Measurements from ENCODE around the gene TMEM51. TPM values are rescaled to one million over a fixed set of nuclear protein-coding genes. Genes with fewer than 3 reads are reported as not detected.

The TMEM51 gene
- total RNA-seq, 1 donor from 2014 or later, result 4.7 TPM

- no peaks in the 10 kb centered on the region for H3K36me3 ChIP-seq (ENCODE audit: control insufficient read depth in 3 of 3, insufficient read depth in 3 of 3, low read length in 3 of 3)
- no peak overlapping the region for H3K9ac ChIP-seq (ENCODE audit: low read depth in 1 of 3, low read length in 3 of 3)
- H3K4me1 ChIP-seq (ENCODE audit: control insufficient read depth in 3 of 3, insufficient read depth in 3 of 3, low read length in 3 of 3), result peaks cover 12 to 20% (median 17%) of the 10 kb centered on the region in 3 donors
- H3K4me3 ChIP-seq (ENCODE audit: low read length in 3 of 3), result no peak overlapping the region
- no peak overlapping the region for H3K27ac ChIP-seq (ENCODE audit: low read depth, low read length)
- no peaks in the 10 kb centered on the region for H3K9me3 ChIP-seq (ENCODE audit: control insufficient read depth in 3 of 3, low read length in 3 of 3)
- peaks cover 0 to 13% (median 6%) of the 10 kb centered on the region in 3 donors for H3K27me3 ChIP-seq (ENCODE audit: control insufficient read depth in 3 of 3, insufficient read depth in 3 of 3, low read length in 3 of 3)
Measured at GRCh38 chr1:15157524-15158399, 4.2 kb downstream of the TMEM51 start.

GRCh38 chr1:15158506-15159165 lies 5.1 kb downstream of the TMEM51 start:
- Histone ChIP-seq H3K4me1 (ENCODE audit: control insufficient read depth in 3 of 3, insufficient read depth in 3 of 3, low read length in 3 of 3) (peaks cover 5 to 13% (median 11%) of the 10 kb centered on the region in 3 donors), H3K27me3 (ENCODE audit: control insufficient read depth in 3 of 3, insufficient read depth in 3 of 3, low read length in 3 of 3) (peaks cover 0 to 9% (median 8%) of the 10 kb centered on the region in 3 donors), H3K4me3 (ENCODE audit: low read length in 3 of 3) (no peak overlapping the region), H3K9ac (ENCODE audit: low read depth in 1 of 3, low read length in 3 of 3) (no peak overlapping the region), H3K9me3 (ENCODE audit: control insufficient read depth in 3 of 3, low read length in 3 of 3) (no peaks in the 10 kb centered on the region), H3K27ac (ENCODE audit: low read depth, low read length) (no peak overlapping the region), H3K36me3 (ENCODE audit: control insufficient read depth in 3 of 3, insufficient read depth in 3 of 3, low read length in 3 of 3) (no peaks in the 10 kb centered on the region)

GRCh38 chr1:15159166-15159555 lies 5.6 kb downstream of the TMEM51 start:
- Histone ChIP-seq H3K4me1 (ENCODE audit: control insufficient read depth in 3 of 3, insufficient read depth in 3 of 3, low read length in 3 of 3) (peaks cover 4 to 12% (median 11%) of the 10 kb centered on the region in 3 donors), H3K9me3 (ENCODE audit: control insufficient read depth in 3 of 3, low read length in 3 of 3) (no peaks in the 10 kb centered on the region), H3K36me3 (ENCODE audit: control insufficient read depth in 3 of 3, insufficient read depth in 3 of 3, low read length in 3 of 3) (no peaks in the 10 kb centered on the region), H3K27ac (ENCODE audit: low read depth, low read length) (no peak overlapping the region), H3K27me3 (ENCODE audit: control insufficient read depth in 3 of 3, insufficient read depth in 3 of 3, low read length in 3 of 3) (peaks cover 0 to 4% (median 4%) of the 10 kb centered on the region in 3 donors), H3K4me3 (ENCODE audit: low read length in 3 of 3) (no peak overlapping the region), H3K9ac (ENCODE audit: low read depth in 1 of 3, low read length in 3 of 3) (no peak overlapping the region)

GRCh38 chr1:15160626-15161025 lies 7.1 kb downstream of the TMEM51 start:
- Histone ChIP-seq H3K27me3 (ENCODE audit: control insufficient read depth in 3 of 3, insufficient read depth in 3 of 3, low read length in 3 of 3) (peaks cover 0 to 2% (median 0%) of the 10 kb centered on the region in 3 donors), H3K36me3 (ENCODE audit: control insufficient read depth in 3 of 3, insufficient read depth in 3 of 3, low read length in 3 of 3) (no peaks in the 10 kb centered on the region), H3K27ac (ENCODE audit: low read depth, low read length) (no peak overlapping the region), H3K9ac (ENCODE audit: low read depth in 1 of 3, low read length in 3 of 3) (no peak overlapping the region), H3K9me3 (ENCODE audit: control insufficient read depth in 3 of 3, low read length in 3 of 3) (no peaks in the 10 kb centered on the region), H3K4me1 (ENCODE audit: control insufficient read depth in 3 of 3, insufficient read depth in 3 of 3, low read length in 3 of 3) (peaks cover 0 to 7% (median 0%) of the 10 kb centered on the region in 3 donors), H3K4me3 (ENCODE audit: low read length in 3 of 3) (no peak overlapping the region)

GRCh38 chr1:15167386-15167785 lies 13.8 kb downstream of the TMEM51 start:
- Histone ChIP-seq H3K9ac (ENCODE audit: low read depth in 1 of 3, low read length in 3 of 3) (no peak overlapping the region), H3K9me3 (ENCODE audit: control insufficient read depth in 3 of 3, low read length in 3 of 3) (no peaks in the 10 kb centered on the region), H3K27ac (ENCODE audit: low read depth, low read length) (no peak overlapping the region), H3K4me1 (ENCODE audit: control insufficient read depth in 3 of 3, insufficient read depth in 3 of 3, low read length in 3 of 3) (no peaks in the 10 kb centered on the region), H3K4me3 (ENCODE audit: low read length in 3 of 3) (no peak overlapping the region), H3K27me3 (ENCODE audit: control insufficient read depth in 3 of 3, insufficient read depth in 3 of 3, low read length in 3 of 3) (peaks cover 0 to 7% (median 3%) of the 10 kb centered on the region in 3 donors), H3K36me3 (ENCODE audit: control insufficient read depth in 3 of 3, insufficient read depth in 3 of 3, low read length in 3 of 3) (no peaks in the 10 kb centered on the region)

- no peak overlapping the region for H3K4me3 ChIP-seq (ENCODE audit: low read length in 3 of 3)
- no peak overlapping the region for H3K27ac ChIP-seq (ENCODE audit: low read depth, low read length)
- no peak overlapping the region for H3K9ac ChIP-seq (ENCODE audit: low read depth in 1 of 3, low read length in 3 of 3)
- no peaks in the 10 kb centered on the region for H3K36me3 ChIP-seq (ENCODE audit: control insufficient read depth in 3 of 3, insufficient read depth in 3 of 3, low read length in 3 of 3)
- peaks cover 0 to 5% (median 3%) of the 10 kb centered on the region in 3 donors for H3K27me3 ChIP-seq (ENCODE audit: control insufficient read depth in 3 of 3, insufficient read depth in 3 of 3, low read length in 3 of 3)
- H3K4me1 ChIP-seq (ENCODE audit: control insufficient read depth in 3 of 3, insufficient read depth in 3 of 3, low read length in 3 of 3), result no peaks in the 10 kb centered on the region
- no peaks in the 10 kb centered on the region for H3K9me3 ChIP-seq (ENCODE audit: control insufficient read depth in 3 of 3, low read length in 3 of 3)
Measured at GRCh38 chr1:15168479-15168878, 14.9 kb downstream of the TMEM51 start.

GRCh38 chr1:15170071-15170470 lies 16.5 kb downstream of the TMEM51 start:
- H3K9me3 ChIP-seq (ENCODE audit: control insufficient read depth in 3 of 3, low read length in 3 of 3), result no peaks in the 10 kb centered on the region
- no peaks in the 10 kb centered on the region for H3K4me1 ChIP-seq (ENCODE audit: control insufficient read depth in 3 of 3, insufficient read depth in 3 of 3, low read length in 3 of 3)
- no peaks in the 10 kb centered on the region for H3K36me3 ChIP-seq (ENCODE audit: control insufficient read depth in 3 of 3, insufficient read depth in 3 of 3, low read length in 3 of 3)
- H3K9ac ChIP-seq (ENCODE audit: low read depth in 1 of 3, low read length in 3 of 3), result no peak overlapping the region
- H3K27me3 ChIP-seq (ENCODE audit: control insufficient read depth in 3 of 3, insufficient read depth in 3 of 3, low read length in 3 of 3), result peaks cover 0 to 5% (median 3%) of the 10 kb centered on the region in 3 donors
- no peak overlapping the region for H3K27ac ChIP-seq (ENCODE audit: low read depth, low read length)
- H3K4me3 ChIP-seq (ENCODE audit: low read length in 3 of 3), result no peak overlapping the region

GRCh38 chr1:15171271-15171908 lies 17.8 kb downstream of the TMEM51 start:
- no peaks in the 10 kb centered on the region for H3K4me1 ChIP-seq (ENCODE audit: control insufficient read depth in 3 of 3, insufficient read depth in 3 of 3, low read length in 3 of 3)
- H3K9me3 ChIP-seq (ENCODE audit: control insufficient read depth in 3 of 3, low read length in 3 of 3), result no peaks in the 10 kb centered on the region
- no peak overlapping the region for H3K9ac ChIP-seq (ENCODE audit: low read depth in 1 of 3, low read length in 3 of 3)
- no peak overlapping the region for H3K4me3 ChIP-seq (ENCODE audit: low read length in 3 of 3)
- peaks cover 0 to 5% (median 3%) of the 10 kb centered on the region in 3 donors for H3K27me3 ChIP-seq (ENCODE audit: control insufficient read depth in 3 of 3, insufficient read depth in 3 of 3, low read length in 3 of 3)
- H3K36me3 ChIP-seq (ENCODE audit: control insufficient read depth in 3 of 3, insufficient read depth in 3 of 3, low read length in 3 of 3), result no peaks in the 10 kb centered on the region
- no peak overlapping the region for H3K27ac ChIP-seq (ENCODE audit: low read depth, low read length)

GRCh38 chr1:15172405-15173259 lies 19.1 kb downstream of the TMEM51 start:
- Histone ChIP-seq H3K27me3 (ENCODE audit: control insufficient read depth in 3 of 3, insufficient read depth in 3 of 3, low read length in 3 of 3) (peaks cover 0 to 5% (median 3%) of the 10 kb centered on the region in 3 donors), H3K27ac (ENCODE audit: low read depth, low read length) (no peak overlapping the region), H3K9ac (ENCODE audit: low read depth in 1 of 3, low read length in 3 of 3) (no peak overlapping the region), H3K4me3 (ENCODE audit: low read length in 3 of 3) (no peak overlapping the region), H3K36me3 (ENCODE audit: control insufficient read depth in 3 of 3, insufficient read depth in 3 of 3, low read length in 3 of 3) (no peaks in the 10 kb centered on the region), H3K4me1 (ENCODE audit: control insufficient read depth in 3 of 3, insufficient read depth in 3 of 3, low read length in 3 of 3) (no peaks in the 10 kb centered on the region), H3K9me3 (ENCODE audit: control insufficient read depth in 3 of 3, low read length in 3 of 3) (no peaks in the 10 kb centered on the region)

Data from skeletal muscle tissue (tissue), 4 donors.